Mucosa of descending colon (tissue), 3 donors: Measurements from ENCODE around the gene UQCRC1. TPM values are rescaled to one million over a fixed set of nuclear protein-coding genes. Genes with fewer than 3 reads are reported as not detected.

Experiments
- ATAC-seq: fragments of 200-7000 bp; cut with Tn5 transposase; one replicate; pipeline ENCODE4 v1.9.1; 2020; ENCODE audit warnings: mild to moderate bottlenecking, moderate library complexity
- DNase-seq, 3 donors: peaks; one replicate each; pipeline ENCODE4 v3.0.0-alpha.2; 2020
- H3K36me3 ChIP-seq: fragments of 200-600 bp; one replicate; pipeline ENCODE4 v1.8.0; 2021; ENCODE audit warnings: low read depth, mild to moderate bottlenecking
- H3K4me1 ChIP-seq: fragments of 200-600 bp; one replicate; pipeline ENCODE4 v1.8.0; 2021; ENCODE audit warnings: low read depth, mild to moderate bottlenecking
- H3K4me3 ChIP-seq: fragments of 200-600 bp; one replicate; pipeline ENCODE4 v1.8.0; 2021; ENCODE audit warnings: mild to moderate bottlenecking
- H3K9me3 ChIP-seq: fragments of 200-600 bp; one replicate; pipeline ENCODE4 v1.8.0; 2021; ENCODE audit warnings: mild to moderate bottlenecking
- CTCF ChIP-seq: fragments of 200-600 bp; IDR thresholded peaks from one replicate; pipeline ENCODE4 v1.8.0; 2022; ENCODE audit warnings: antibody characterized with exemption, mild to moderate bottlenecking
- intact Hi-C, 2 donors: fragments of 100-400 bp; cut with DNase I in 1 of 2; cut with micrococcal nuclease in 1 of 2; formaldehyde crosslinking; loops; one replicate each; pipeline versions ENCODE4 v1.11.0 to v1.11.1; 2022; cut with DNase I, micrococcal nuclease
- total RNA-seq, 3 donors: library from RNA; stranded (reverse); fragmentation: NEBNext Ultra II Directional in 2 of 3; extraction: Animal tissue kit (Norgen Biotek cat#: 25700) in 2 of 3; gene quantifications; one replicate each; pipeline versions ENCODE4 v1.2.1 to v1.2.4, GENCODE V29; 2021 to 2023
- donor health status: DM: no; HTN: no; CAD: no; lungs with moderate emphysema.
- donor health status: DM: no; HTN: no; CAD: no.
- donor health status: DM: no; HTN: yes; CAD: no.

The UQCRC1 gene
- total RNA-seq, 3 donors from 2014 or later = 384 to 562 (median 554) TPM

GRCh38 chr3:48617559-48617958 lies 8.1 kb upstream of the UQCRC1 start:
- TF ChIP-seq CTCF = no peak
- no peak for ATAC-seq
- peaks cover 20% of the 10 kb centered on the region for H3K9me3 ChIP-seq
- H3K36me3 ChIP-seq = no peaks in the 10 kb centered on the region
- no peak overlapping the region for H3K4me3 ChIP-seq
- H3K4me1 ChIP-seq = peaks cover 14% of the 10 kb centered on the region
- no peak for DNase-seq
- intact Hi-C loops = no loop called here

GRCh38 chr3:48614044-48614443 lies 4.6 kb upstream of the UQCRC1 start:
- H3K4me3 ChIP-seq = no peak overlapping the region
- no peak for TF ChIP-seq CTCF
- no peak for DNase-seq
- no peaks in the 10 kb centered on the region for H3K36me3 ChIP-seq
- intact Hi-C loops = no loop called here
- H3K9me3 ChIP-seq = peaks cover 20% of the 10 kb centered on the region
- peaks cover 2% of the 10 kb centered on the region for H3K4me1 ChIP-seq
- ATAC-seq = no peak

GRCh38 chr3:48612309-48612708 lies 2.9 kb upstream of the UQCRC1 start:
- peaks cover 11% of the 10 kb centered on the region for H3K9me3 ChIP-seq
- no peak overlapping the region for H3K4me3 ChIP-seq
- DNase-seq (no peak), ATAC-seq (no peak)
- peaks cover 6% of the 10 kb centered on the region for H3K4me1 ChIP-seq
- no peak for TF ChIP-seq CTCF
- intact Hi-C loops = no loop called here
- no peaks in the 10 kb centered on the region for H3K36me3 ChIP-seq

- DNase-seq (peak in 1 of 3 donors; percentile 55), ATAC-seq (no peak)
- Histone ChIP-seq H3K9me3 (no peaks in the 10 kb centered on the region), H3K4me1 (peaks cover 6% of the 10 kb centered on the region), H3K36me3 (peaks cover 13% of the 10 kb centered on the region), H3K4me3 (no peak overlapping the region)
- intact Hi-C loops = no loop called here
- TF ChIP-seq CTCF = no peak
Measured at GRCh38 chr3:48607519-48607918, 1.9 kb downstream of the UQCRC1 start.

DNA sequence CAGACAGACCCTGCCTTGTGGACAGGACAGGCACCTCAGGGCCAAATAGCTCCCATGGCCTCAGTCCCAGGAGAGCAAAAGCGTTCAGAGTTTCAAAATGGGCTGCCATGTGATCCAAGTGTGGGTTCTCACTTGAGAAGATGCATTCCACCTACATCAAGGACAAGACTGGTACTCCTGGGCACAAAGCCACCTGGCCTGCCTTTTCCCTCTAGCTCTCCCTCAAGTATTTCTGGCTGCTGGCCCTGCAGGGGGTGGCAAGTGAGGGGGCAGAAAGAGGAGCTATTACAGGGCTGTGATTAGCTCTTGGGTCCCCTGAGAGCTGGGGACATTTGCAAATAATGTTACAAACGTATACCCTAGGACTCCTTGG lies 7.8 kb downstream of the UQCRC1 start:
- intact Hi-C loops = no loop called here
- no peak for DNase-seq
- H3K9me3 ChIP-seq = no peaks in the 10 kb centered on the region

More for the DNA sequence above, 7.8 kb downstream of the UQCRC1 start:
- peaks cover 37% of the 10 kb centered on the region for H3K36me3 ChIP-seq
- no peak for TF ChIP-seq CTCF
- no peaks in the 10 kb centered on the region for H3K4me1 ChIP-seq
- no peak for ATAC-seq
- H3K4me3 ChIP-seq = no peak overlapping the region
